Measurements from ENCODE around the gene SNX27.

DNA sequence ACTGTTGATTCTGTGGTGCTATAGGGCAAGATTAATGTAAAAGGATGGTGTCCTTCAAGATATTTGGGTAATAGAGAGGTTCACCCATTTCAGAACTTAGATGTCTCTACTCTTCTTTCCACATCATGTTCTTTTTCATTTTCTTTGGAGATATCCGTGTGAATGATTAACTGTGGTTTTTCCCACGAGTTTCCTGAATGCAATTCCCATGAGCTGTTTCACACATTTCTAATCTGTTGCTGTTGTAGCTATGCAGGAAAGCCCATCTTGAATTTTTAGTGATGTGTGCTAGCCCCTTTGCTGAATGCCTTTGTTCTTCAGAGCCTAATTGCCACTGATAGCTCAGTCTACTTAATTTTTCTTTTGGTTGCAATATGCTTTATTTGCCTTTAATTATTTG lies 27.6 kb downstream of the SNX27 start:
- TF ChIP-seq POLR2A (IDR thresholded peaks at IDR 0.05; ENCODE audit: low read depth, low read length): no peak
- TF ChIP-seq RFX5 (IDR thresholded peaks at IDR 0.05; ENCODE audit: low read depth, low read length): no peak
- TF ChIP-seq EZH2 (IDR thresholded peaks at IDR 0.05; ENCODE audit: borderline replicate concordance, control insufficient read depth, low read depth, low read length): no peak
- no peak for TF ChIP-seq FOXM1 (IDR thresholded peaks at IDR 0.05; ENCODE audit: low read depth, low read length)
- TF ChIP-seq, protein P1, sequence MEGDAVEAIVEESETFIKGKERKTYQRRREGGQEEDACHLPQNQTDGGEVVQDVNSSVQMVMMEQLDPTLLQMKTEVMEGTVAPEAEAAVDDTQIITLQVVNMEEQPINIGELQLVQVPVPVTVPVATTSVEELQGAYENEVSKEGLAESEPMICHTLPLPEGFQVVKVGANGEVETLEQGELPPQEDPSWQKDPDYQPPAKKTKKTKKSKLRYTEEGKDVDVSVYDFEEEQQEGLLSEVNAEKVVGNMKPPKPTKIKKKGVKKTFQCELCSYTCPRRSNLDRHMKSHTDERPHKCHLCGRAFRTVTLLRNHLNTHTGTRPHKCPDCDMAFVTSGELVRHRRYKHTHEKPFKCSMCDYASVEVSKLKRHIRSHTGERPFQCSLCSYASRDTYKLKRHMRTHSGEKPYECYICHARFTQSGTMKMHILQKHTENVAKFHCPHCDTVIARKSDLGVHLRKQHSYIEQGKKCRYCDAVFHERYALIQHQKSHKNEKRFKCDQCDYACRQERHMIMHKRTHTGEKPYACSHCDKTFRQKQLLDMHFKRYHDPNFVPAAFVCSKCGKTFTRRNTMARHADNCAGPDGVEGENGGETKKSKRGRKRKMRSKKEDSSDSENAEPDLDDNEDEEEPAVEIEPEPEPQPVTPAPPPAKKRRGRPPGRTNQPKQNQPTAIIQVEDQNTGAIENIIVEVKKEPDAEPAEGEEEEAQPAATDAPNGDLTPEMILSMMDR (IDR thresholded peaks at IDR 0.05 in 2 of 3, conservative IDR thresholded peaks at IDR 0.05 in 1 of 3; ENCODE audit: control insufficient read depth in 2 of 3, extremely low read depth in 1 of 3, insufficient read depth in 1 of 3, low read depth in 3 of 3, low read length in 3 of 3): no peak
- no peak for TF ChIP-seq RELA (IDR thresholded peaks at IDR 0.05; ENCODE audit: borderline replicate concordance, partially characterized antibody)
- TF ChIP-seq, protein P2, sequence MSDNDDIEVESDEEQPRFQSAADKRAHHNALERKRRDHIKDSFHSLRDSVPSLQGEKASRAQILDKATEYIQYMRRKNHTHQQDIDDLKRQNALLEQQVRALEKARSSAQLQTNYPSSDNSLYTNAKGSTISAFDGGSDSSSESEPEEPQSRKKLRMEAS (IDR thresholded peaks at IDR 0.05; ENCODE audit: low read depth, low read length): no peak
- no peak for TF ChIP-seq POLR2AphosphoS5 (IDR thresholded peaks at IDR 0.05; ENCODE audit: low read length)
- no peak for TF ChIP-seq NFXL1 (IDR thresholded peaks at IDR 0.05; ENCODE audit: borderline replicate concordance)
- TF ChIP-seq, protein P3, sequence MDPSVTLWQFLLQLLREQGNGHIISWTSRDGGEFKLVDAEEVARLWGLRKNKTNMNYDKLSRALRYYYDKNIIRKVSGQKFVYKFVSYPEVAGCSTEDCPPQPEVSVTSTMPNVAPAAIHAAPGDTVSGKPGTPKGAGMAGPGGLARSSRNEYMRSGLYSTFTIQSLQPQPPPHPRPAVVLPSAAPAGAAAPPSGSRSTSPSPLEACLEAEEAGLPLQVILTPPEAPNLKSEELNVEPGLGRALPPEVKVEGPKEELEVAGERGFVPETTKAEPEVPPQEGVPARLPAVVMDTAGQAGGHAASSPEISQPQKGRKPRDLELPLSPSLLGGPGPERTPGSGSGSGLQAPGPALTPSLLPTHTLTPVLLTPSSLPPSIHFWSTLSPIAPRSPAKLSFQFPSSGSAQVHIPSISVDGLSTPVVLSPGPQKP (IDR thresholded peaks at IDR 0.05; ENCODE audit: low read depth, low read length): no peak
- no peak for TF ChIP-seq EP300 (IDR thresholded peaks at IDR 0.05; ENCODE audit: borderline replicate concordance in 1 of 2, control insufficient read depth in 1 of 2, low read depth in 2 of 2, low read length in 2 of 2)
- TF ChIP-seq NR2C2 (IDR thresholded peaks at IDR 0.05; ENCODE audit: borderline replicate concordance, control insufficient read depth, insufficient read length, low read depth): no peak
- no peak for TF ChIP-seq POLR2AphosphoS2 (IDR thresholded peaks at IDR 0.05; ENCODE audit: low read depth, low read length)
- TF ChIP-seq ZSCAN29 (IDR thresholded peaks at IDR 0.05): no peak
